ENCODE measurements around the gene CRNKL1. TPM values are rescaled to one million over a fixed set of nuclear protein-coding genes. Genes with fewer than 3 reads are reported as not detected.

Gene CRNKL1
- total RNA-seq, 1 donor from 2014 or later: 20.4 TPM

DNA sequence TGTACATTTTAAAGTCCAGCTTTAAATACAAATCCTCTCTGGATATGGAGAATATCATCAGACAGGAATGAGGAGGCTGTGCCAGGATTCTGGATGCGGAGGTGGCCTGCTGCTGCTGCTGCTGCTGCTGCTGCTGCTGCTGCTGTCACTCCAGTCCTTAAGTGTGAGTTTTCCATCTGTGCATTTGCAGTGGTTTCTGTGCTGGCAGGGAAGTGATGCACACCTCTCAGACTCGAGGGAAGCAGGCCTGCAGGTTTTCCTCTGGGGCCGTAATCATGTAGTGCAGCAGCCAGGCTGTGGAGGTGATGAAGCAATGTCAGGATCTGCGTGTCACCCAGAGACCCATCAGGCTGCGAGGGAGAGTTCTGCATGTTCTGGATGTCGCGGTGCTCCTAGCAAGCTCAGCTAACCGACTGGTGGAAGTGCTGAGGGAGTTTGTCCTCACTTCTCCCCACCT, 32.1 kb upstream of the CRNKL1 start:
- ATAC-seq (peak in 1 of 2 donors; percentile 18), DNase-seq (no peak)
- no peaks in the 10 kb centered on the region for H3K9me3 ChIP-seq
- H3K27ac ChIP-seq: no peak overlapping the region
- TF ChIP-seq, protein P1, sequence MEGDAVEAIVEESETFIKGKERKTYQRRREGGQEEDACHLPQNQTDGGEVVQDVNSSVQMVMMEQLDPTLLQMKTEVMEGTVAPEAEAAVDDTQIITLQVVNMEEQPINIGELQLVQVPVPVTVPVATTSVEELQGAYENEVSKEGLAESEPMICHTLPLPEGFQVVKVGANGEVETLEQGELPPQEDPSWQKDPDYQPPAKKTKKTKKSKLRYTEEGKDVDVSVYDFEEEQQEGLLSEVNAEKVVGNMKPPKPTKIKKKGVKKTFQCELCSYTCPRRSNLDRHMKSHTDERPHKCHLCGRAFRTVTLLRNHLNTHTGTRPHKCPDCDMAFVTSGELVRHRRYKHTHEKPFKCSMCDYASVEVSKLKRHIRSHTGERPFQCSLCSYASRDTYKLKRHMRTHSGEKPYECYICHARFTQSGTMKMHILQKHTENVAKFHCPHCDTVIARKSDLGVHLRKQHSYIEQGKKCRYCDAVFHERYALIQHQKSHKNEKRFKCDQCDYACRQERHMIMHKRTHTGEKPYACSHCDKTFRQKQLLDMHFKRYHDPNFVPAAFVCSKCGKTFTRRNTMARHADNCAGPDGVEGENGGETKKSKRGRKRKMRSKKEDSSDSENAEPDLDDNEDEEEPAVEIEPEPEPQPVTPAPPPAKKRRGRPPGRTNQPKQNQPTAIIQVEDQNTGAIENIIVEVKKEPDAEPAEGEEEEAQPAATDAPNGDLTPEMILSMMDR (IDR thresholded peaks at IDR 0.05): no peak
- H3K4me1 ChIP-seq: peaks cover 5% of the 10 kb centered on the region
- intact Hi-C loops (cut with DNase I): loop anchor here (10.0 kb wide), 1 partner anchor 140 kb away; no protein-coding TSS in a partner anchor
- peaks cover 10% of the 10 kb centered on the region for H3K27me3 ChIP-seq (ENCODE audit: low read depth)
- H3K4me3 ChIP-seq: no peak overlapping the region
- no peaks in the 10 kb centered on the region for H3K36me3 ChIP-seq

DNA sequence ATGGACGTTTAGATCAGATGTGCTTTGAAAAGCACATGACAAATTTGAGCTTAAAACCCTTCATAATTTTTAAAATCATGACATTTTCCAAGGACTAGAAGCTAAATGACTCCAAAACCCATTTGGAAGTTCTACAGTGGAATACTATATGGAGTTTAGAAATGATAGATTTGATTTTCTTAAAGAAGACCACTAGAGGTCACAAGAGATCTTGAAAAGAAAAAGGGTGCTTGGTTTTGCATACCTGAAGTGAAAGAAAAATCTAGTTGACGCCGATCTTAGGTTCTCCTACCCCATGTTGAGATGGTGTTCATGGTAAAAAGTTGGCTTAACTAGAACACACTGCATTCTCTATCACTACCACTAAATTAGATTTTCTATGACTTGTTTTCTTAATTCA, 31.5 kb upstream of the CRNKL1 start:
- DNase-seq (no peak), ATAC-seq (peak; percentile 64 to 66)
- no peak overlapping the region for H3K4me3 ChIP-seq
- H3K4me1 ChIP-seq: peaks cover 5% of the 10 kb centered on the region
- peaks cover 10% of the 10 kb centered on the region for H3K27me3 ChIP-seq (ENCODE audit: low read depth)
- intact Hi-C loops (cut with DNase I): loop anchor here (10.0 kb wide), 1 partner anchor 141 kb away; no protein-coding TSS in a partner anchor
- H3K36me3 ChIP-seq: no peaks in the 10 kb centered on the region
- TF ChIP-seq, protein P1 (IDR thresholded peaks at IDR 0.05): peak; percentile 49
- no peak overlapping the region for H3K27ac ChIP-seq
- H3K9me3 ChIP-seq: no peaks in the 10 kb centered on the region

DNA sequence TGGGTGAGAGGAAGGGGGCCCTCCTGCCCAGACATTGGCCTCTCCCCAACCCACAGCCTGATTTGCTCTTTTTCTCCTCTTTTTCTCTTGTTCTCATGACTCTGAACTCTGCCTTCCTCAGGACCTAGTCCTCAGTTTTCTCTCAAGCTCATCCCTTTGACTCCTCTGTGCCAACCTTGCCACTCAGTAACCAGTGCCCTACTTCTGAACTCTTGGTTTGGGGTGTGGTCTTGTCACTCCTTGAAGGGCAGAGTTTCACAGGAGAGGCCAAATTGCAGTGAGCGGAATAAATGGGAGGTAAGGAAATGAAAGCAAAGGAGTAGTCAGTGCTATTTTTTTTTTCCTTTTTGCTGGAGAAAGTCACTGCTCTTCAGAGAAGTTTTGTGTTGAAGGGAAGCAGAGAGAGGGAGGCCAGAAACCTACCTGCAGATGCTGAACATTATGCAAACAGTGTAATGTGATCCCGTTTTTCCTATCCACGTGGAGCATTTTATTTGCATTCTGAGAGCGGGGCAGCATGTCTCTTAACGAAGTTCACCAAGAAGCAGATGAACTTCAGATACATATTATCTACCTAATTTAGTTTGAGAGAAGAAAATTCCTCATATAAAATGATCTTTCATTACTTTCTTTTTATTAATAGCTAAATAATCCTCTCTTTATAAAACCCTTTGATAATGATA, 27.0 kb upstream of the CRNKL1 start:
- TF ChIP-seq, protein P1 (IDR thresholded peaks at IDR 0.05): no peak
- Histone ChIP-seq H3K4me1 (no peaks in the 10 kb centered on the region), H3K27me3 (ENCODE audit: low read depth) (peaks cover 17% of the 10 kb centered on the region), H3K36me3 (no peaks in the 10 kb centered on the region), H3K27ac (no peak overlapping the region), H3K9me3 (no peaks in the 10 kb centered on the region), H3K4me3 (no peak overlapping the region)
- no peak for ATAC-seq
- DNase-seq: no peak
- intact Hi-C loops (cut with DNase I): no loop called here

DNA sequence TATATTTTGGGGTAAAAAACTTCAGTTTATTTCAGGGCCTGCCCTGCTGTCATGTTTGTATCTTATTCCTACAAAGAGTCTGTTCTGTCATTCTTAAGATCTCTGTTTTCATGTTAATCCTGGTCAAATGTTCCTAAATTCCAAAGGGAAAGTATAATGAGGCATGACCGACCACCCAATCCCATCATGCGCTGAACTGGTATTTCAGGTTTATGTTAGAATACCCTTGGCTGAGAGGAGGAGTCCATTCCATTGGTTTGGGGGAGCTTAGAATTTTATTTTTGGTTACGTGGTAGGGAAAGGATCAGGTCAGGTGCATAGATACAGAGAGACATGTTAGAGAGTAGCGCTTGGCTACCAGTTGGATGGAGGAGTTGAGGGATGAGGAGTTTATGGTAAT, 25.8 kb upstream of the CRNKL1 start:
- DNase-seq (no peak), ATAC-seq (no peak)
- no peak overlapping the region for H3K4me3 ChIP-seq
- no peaks in the 10 kb centered on the region for H3K36me3 ChIP-seq
- intact Hi-C loops (cut with DNase I): no loop called here
- no peaks in the 10 kb centered on the region for H3K9me3 ChIP-seq
- H3K4me1 ChIP-seq: no peaks in the 10 kb centered on the region
- H3K27ac ChIP-seq: no peak overlapping the region
- TF ChIP-seq, protein P1 (IDR thresholded peaks at IDR 0.05): no peak
- peaks cover 22% of the 10 kb centered on the region for H3K27me3 ChIP-seq (ENCODE audit: low read depth)

DNA sequence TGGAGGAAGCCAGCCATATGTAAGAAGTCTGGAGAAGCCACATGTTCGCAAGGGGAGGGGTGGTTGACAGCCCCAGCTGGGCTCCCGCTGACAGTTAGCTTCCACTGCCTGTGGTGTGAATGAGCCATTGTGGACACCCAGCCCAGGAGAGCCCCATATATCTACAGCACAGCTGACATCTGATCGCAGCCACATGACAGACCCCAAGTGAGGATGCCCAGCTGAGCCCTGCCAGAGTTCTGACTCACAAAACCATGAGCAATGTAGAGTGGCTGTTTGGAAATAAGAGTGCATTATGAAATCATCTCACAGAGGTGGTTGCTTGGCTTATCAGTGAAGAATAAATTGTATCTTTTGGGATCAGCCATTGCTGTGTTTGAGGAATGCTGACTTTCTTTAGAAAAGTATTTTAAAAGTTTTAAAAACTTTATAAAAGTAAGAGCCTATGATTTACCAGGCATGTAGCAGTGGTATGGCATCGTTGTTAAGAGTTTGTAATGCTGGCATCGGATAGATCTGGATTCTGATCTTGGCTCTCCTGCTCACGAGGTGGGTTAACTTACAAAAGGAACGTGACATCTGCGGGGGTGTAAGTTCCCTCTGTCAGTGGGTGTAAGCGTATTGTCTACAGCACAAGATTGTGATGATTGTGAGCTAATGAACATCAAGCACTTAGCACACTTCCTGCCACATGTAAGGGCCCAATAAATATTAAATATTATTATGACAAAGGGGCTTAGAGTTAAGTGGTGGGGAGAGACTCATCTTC, 24.2 kb upstream of the CRNKL1 start:
- Histone ChIP-seq H3K36me3 (no peaks in the 10 kb centered on the region), H3K4me1 (no peaks in the 10 kb centered on the region), H3K4me3 (no peak overlapping the region), H3K27ac (no peak overlapping the region), H3K27me3 (ENCODE audit: low read depth) (peaks cover 19% of the 10 kb centered on the region), H3K9me3 (no peaks in the 10 kb centered on the region)
- intact Hi-C loops (cut with DNase I): no loop called here
- no peak for ATAC-seq
- DNase-seq: no peak
- TF ChIP-seq, protein P1 (IDR thresholded peaks at IDR 0.05): no peak

Data from lower lobe of right lung (tissue), 2 donors.